ENCODE measurements around the gene MRPL14.

Gene MRPL14

DNA sequence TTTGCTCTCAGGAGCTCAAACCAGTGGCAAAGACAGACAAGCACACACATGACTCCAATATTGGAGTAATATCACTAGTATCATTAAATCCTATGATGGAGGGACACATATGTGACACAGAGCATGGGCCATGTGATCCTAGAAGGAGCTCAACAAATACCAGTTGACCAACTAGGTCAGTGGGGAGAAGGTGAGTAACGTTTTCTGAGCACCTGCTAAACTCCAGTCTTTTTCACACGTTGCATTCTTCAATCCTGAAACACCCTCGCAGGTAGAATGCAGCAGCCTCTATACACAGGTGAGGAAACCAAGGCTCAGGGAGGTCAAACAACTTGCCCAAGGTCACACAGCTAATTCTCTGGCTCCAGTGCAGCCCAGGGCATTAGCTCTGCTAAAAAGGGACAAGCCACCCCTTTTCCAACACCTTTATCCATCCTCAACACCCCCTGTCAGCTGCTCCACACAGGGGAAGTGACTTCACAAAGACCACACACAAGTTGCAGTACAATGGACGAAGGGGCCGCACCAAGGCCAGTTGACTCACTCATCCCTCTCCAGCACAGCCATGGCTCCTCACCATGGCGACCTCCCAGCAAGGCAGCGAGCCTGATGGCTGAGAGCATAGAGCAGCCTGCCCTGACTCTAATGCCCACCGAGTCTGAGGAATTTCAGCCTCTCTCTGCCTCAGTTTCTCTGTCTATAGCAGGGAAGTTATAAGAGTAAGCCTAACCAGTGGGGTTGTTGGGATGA is 35.8 kb upstream of the MRPL14 start:
- Histone ChIP-seq H3K9me3 (ENCODE audit: control insufficient read depth, low read length) (no peaks in the 10 kb centered on the region), H3K36me3 (ENCODE audit: control insufficient read depth, insufficient read depth, low read length) (no peaks in the 10 kb centered on the region)
- 74% methylated on average over 8 of the region's 8 CpGs for WGBS, 2 experiments

DNA sequence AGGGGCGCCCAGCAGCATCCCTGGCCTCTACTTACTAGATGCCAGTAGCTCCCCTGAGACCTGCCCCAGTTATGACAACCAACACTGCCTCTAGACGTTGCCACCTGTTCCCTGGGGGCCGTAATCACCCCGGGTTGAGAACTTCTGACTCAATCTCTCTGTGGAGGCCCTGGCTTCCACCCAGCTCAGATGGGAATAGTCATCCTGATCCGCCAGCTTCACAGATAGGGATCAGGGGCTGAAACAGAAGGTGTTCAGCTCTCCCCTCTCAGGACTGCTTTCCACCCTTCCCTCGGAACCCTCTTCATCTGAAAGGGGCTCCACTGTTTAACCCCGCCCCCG is 34.7 kb upstream of the MRPL14 start:
- no peak overlapping the region for H3K27ac ChIP-seq (ENCODE audit: insufficient read depth, low read depth, low read length, poor library complexity, severe bottlenecking)
- 81 to 84% methylated on average over 8 of the region's 8 CpGs for WGBS, 2 experiments
- peaks cover 5% of the 10 kb centered on the region for H3K4me1 ChIP-seq (ENCODE audit: control insufficient read depth, insufficient read depth, low read length)

More for the DNA sequence above, 35.8 kb upstream of the MRPL14 start:
- no peak overlapping the region for H3K4me3 ChIP-seq (ENCODE audit: insufficient read depth, low read depth, low read length)
- peaks cover 5% of the 10 kb centered on the region for H3K4me1 ChIP-seq (ENCODE audit: control insufficient read depth, insufficient read depth, low read length)
- no peak overlapping the region for H3K27ac ChIP-seq (ENCODE audit: insufficient read depth, low read depth, low read length, poor library complexity, severe bottlenecking)
- no peaks in the 10 kb centered on the region for H3K27me3 ChIP-seq (ENCODE audit: control insufficient read depth, insufficient read depth, low read length, poor library complexity, severe bottlenecking)

DNA sequence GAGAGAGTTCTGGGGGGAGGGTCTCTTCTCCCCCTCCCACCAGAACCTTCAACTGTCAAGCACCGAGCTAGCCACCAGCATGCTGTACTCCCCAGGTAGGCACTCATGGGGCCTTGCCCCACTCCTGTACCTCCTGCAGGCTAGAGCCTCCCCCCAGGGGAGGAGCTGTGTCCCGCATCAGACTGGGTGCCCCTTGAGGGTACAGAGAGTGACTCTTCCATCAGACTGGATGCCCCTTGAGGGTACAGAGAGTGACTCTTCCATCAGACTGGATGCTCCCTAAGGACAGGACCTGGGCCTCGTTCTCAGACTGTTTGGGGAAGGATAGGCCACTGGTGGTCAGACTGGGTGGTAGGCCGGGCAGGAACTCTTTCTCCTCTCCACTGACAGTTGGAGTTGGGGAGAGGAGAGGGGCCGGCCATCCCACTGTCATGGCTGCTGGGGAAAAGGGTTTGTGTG is 31.5 kb upstream of the MRPL14 start, which contains the start of gene CAPN11:
Gene CAPN11 (plus strand): TSS at position 51 of the 459 bp plus-strand sequence. CDS start 29 bp downstream, at position 80.
- no peaks in the 10 kb centered on the region for H3K27me3 ChIP-seq (ENCODE audit: control insufficient read depth, insufficient read depth, low read length, poor library complexity, severe bottlenecking)
- 75 to 82% methylated on average over 5 of the region's 5 CpGs for WGBS, 2 experiments
- peaks cover 5% of the 10 kb centered on the region for H3K4me1 ChIP-seq (ENCODE audit: control insufficient read depth, insufficient read depth, low read length)
- H3K36me3 ChIP-seq (ENCODE audit: control insufficient read depth, insufficient read depth, low read length) = no peaks in the 10 kb centered on the region
- no peak within 1 kb of the TSS for H3K4me3 ChIP-seq (ENCODE audit: insufficient read depth, low read depth, low read length)
- no peaks in the 10 kb centered on the region for H3K9me3 ChIP-seq (ENCODE audit: control insufficient read depth, low read length)
- H3K27ac ChIP-seq (ENCODE audit: insufficient read depth, low read depth, low read length, poor library complexity, severe bottlenecking) = no peak within 1 kb of the TSS

More for the DNA sequence above, 34.7 kb upstream of the MRPL14 start:
- Histone ChIP-seq H3K36me3 (ENCODE audit: control insufficient read depth, insufficient read depth, low read length) (no peaks in the 10 kb centered on the region), H3K9me3 (ENCODE audit: control insufficient read depth, low read length) (no peaks in the 10 kb centered on the region), H3K4me3 (ENCODE audit: insufficient read depth, low read depth, low read length) (no peak overlapping the region), H3K27me3 (ENCODE audit: control insufficient read depth, insufficient read depth, low read length, poor library complexity, severe bottlenecking) (no peaks in the 10 kb centered on the region)

DNA sequence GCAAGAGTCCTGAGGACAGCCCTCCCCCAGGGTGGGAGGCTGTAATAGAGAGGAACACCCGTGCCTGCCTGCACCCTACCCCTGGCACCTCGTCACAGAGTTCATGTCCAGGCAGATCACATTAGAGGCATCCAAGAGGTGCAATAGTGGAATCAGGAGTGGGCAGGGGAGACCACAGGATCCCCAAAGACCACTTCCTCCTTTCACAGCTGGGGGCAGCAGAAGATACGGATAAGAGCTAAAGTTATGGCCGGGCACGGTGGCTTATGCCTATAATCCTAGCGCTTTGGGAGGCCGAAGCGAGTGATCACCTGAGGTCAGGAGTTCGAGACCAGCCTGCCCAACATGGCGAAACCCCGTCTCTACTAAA is 29.9 kb upstream of the MRPL14 start:
- no peaks in the 10 kb centered on the region for H3K27me3 ChIP-seq (ENCODE audit: control insufficient read depth, insufficient read depth, low read length, poor library complexity, severe bottlenecking)
- 87 to 92% methylated on average over 11 of the region's 11 CpGs for WGBS, 2 experiments
- H3K9me3 ChIP-seq (ENCODE audit: control insufficient read depth, low read length) = no peaks in the 10 kb centered on the region
- H3K27ac ChIP-seq (ENCODE audit: insufficient read depth, low read depth, low read length, poor library complexity, severe bottlenecking) = no peak overlapping the region
- H3K36me3 ChIP-seq (ENCODE audit: control insufficient read depth, insufficient read depth, low read length) = no peaks in the 10 kb centered on the region
- H3K4me1 ChIP-seq (ENCODE audit: control insufficient read depth, insufficient read depth, low read length) = no peaks in the 10 kb centered on the region
- no peak overlapping the region for H3K4me3 ChIP-seq (ENCODE audit: insufficient read depth, low read depth, low read length)

DNA sequence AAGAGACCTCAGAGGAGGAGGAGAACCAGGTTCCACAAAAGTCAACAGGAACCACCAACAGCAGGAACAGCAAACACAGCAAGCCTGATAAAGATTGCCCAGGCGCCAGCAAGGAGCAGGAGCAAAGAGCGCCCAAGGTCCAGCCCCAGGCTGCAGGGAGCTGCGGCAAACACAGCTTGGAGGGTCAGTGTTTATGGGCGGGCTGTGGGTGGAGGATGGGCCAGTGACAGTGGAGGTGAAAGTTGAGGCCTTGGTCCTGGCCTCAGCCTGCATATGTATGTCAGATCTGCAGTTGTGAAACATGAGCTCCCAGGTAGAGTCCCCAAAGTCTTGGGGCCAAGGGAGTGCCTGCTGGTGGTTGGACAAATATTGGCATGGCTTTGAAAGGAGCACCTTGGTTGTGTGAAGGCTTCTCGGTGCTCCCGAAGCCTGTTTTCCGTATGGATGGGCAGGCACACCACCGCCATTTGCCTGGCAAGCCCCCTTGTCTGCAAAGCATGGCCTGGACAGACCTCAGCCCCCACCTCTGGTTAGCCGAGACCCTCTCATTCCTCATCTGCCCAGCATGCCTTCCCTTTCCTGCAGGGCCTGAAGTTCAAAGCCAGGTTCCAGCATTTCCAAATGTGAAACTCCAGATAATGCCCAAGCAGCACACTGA is 29.4 kb upstream of the MRPL14 start:
- Histone ChIP-seq H3K27me3 (ENCODE audit: control insufficient read depth, insufficient read depth, low read length, poor library complexity, severe bottlenecking) (no peaks in the 10 kb centered on the region), H3K4me3 (ENCODE audit: insufficient read depth, low read depth, low read length) (no peak overlapping the region), H3K27ac (ENCODE audit: insufficient read depth, low read depth, low read length, poor library complexity, severe bottlenecking) (no peak overlapping the region), H3K36me3 (ENCODE audit: control insufficient read depth, insufficient read depth, low read length) (no peaks in the 10 kb centered on the region), H3K4me1 (ENCODE audit: control insufficient read depth, insufficient read depth, low read length) (no peaks in the 10 kb centered on the region), H3K9me3 (ENCODE audit: control insufficient read depth, low read length) (no peaks in the 10 kb centered on the region)
- WGBS, 2 experiments = 86 to 88% methylated on average over 9 of the region's 9 CpGs

DNA sequence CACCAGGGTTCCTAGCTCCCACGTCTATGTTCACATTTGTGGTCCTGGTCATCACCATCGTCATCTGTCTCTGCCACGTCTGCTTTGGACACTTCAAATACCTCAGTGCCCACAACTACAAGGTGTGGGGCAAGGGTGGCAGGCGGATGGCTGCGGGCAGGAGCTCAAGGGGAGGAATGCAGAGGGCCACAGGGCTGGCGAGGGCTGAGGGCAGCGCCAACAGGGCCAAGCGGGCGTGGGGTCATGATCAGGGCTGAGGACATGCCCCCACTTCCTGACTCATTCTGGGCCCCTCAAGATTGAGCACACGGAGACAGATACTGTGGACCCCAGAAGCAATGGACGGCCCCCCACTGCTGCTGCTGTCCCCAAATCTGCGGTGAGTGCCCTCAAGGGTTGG is 26.8 kb upstream of the MRPL14 start:
- Histone ChIP-seq H3K4me3 (ENCODE audit: insufficient read depth, low read depth, low read length) (no peak overlapping the region), H3K36me3 (ENCODE audit: control insufficient read depth, insufficient read depth, low read length) (no peaks in the 10 kb centered on the region), H3K9me3 (ENCODE audit: control insufficient read depth, low read length) (no peaks in the 10 kb centered on the region), H3K27ac (ENCODE audit: insufficient read depth, low read depth, low read length, poor library complexity, severe bottlenecking) (no peak overlapping the region), H3K27me3 (ENCODE audit: control insufficient read depth, insufficient read depth, low read length, poor library complexity, severe bottlenecking) (no peaks in the 10 kb centered on the region), H3K4me1 (ENCODE audit: control insufficient read depth, insufficient read depth, low read length) (no peaks in the 10 kb centered on the region)
- WGBS, 2 experiments = 94 to 95% methylated on average over 12 of the region's 12 CpGs

DNA sequence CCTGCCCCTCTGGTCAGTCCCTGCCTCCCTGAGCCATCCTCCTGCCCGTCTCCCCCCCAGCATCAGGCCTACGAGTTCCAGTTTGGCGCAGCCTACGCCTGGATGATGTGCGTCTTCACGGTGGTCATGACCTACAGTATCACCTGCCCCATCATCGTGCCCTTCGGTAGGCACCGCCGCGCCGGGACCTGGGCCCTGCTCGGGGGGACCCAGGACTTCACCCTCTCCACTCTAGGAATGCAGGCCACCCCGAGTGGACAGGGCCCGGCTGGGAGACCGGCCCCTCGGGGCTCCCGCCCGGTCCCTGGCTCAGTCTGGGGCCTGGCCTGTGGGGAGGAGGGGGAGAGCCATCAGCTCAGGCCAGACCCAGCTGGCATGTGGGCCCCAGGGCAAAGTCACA is 25.3 kb upstream of the MRPL14 start:
- no peaks in the 10 kb centered on the region for H3K27me3 ChIP-seq (ENCODE audit: control insufficient read depth, insufficient read depth, low read length, poor library complexity, severe bottlenecking)
- no peak overlapping the region for H3K27ac ChIP-seq (ENCODE audit: insufficient read depth, low read depth, low read length, poor library complexity, severe bottlenecking)
- H3K4me3 ChIP-seq (ENCODE audit: insufficient read depth, low read depth, low read length) = no peak overlapping the region
- 97% methylated on average over 19 of the region's 19 CpGs for WGBS, 2 experiments
- H3K36me3 ChIP-seq (ENCODE audit: control insufficient read depth, insufficient read depth, low read length) = peaks cover 7% of the 10 kb centered on the region
- no peaks in the 10 kb centered on the region for H3K9me3 ChIP-seq (ENCODE audit: control insufficient read depth, low read length)
- no peaks in the 10 kb centered on the region for H3K4me1 ChIP-seq (ENCODE audit: control insufficient read depth, insufficient read depth, low read length)

DNA sequence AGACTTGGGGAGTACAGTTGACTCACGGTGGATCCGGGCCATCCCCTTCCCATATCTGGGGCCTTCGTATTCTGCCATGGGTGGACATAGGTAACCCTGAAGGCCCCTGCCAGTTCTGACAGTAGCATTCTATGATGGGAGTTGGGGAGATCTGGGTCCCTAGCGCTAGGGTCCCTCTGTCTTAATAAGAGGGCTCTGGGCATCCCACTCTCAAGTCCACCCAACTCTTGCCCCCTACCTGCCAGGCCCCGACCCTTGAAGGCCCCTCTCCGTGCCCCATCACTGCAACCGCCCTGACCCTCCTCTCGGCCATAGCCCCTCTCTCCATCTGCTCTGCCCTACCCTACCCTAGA is 24.8 kb upstream of the MRPL14 start:
- Histone ChIP-seq H3K9me3 (ENCODE audit: control insufficient read depth, low read length) (no peaks in the 10 kb centered on the region), H3K27ac (ENCODE audit: insufficient read depth, low read depth, low read length, poor library complexity, severe bottlenecking) (no peak overlapping the region)
- WGBS, 2 experiments = 56 to 62% methylated on average over 8 of the region's 8 CpGs

DNA sequence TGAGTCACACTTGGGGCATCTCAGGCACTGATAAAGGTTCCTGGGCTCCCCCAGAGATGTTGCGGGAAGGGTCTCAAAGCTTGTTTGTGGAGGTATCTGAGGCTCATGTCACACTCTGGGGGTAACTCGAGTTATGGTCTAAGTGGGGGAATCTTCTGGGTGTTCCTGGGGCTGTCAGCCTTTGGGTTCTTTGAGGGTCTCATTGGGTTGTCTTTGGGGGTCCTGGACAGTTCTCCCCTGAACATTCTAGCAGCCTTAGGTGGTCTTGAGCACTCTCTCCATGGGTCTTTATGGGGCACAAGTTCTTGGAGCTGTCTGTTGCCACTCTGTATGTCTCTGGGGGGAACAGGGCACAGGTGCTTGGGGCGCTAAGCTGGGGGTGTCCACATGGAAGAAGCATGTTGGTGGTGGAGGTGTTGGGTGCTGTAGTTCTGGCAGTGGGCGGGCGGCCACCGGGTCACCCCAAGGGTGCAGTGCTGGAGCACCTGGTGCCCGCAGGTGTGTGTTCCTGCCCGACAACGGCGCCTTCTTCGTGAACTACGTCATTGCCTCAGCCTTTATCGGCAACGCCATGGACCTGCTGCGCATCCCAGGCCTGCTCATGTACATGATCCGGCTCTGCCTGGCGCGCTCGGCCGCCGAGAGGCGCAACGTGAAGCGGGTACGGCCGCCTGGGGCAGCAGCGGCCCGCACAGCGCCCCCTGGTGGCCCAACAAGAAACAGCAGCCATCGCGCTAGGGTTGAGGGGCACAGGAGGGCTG is 24.3 kb upstream of the MRPL14 start:
- Histone ChIP-seq H3K27ac (ENCODE audit: insufficient read depth, low read depth, low read length, poor library complexity, severe bottlenecking) (no peak overlapping the region), H3K4me1 (ENCODE audit: control insufficient read depth, insufficient read depth, low read length) (no peaks in the 10 kb centered on the region), H3K36me3 (ENCODE audit: control insufficient read depth, insufficient read depth, low read length) (peaks cover 7% of the 10 kb centered on the region), H3K4me3 (ENCODE audit: insufficient read depth, low read depth, low read length) (no peak overlapping the region), H3K27me3 (ENCODE audit: control insufficient read depth, insufficient read depth, low read length, poor library complexity, severe bottlenecking) (no peaks in the 10 kb centered on the region), H3K9me3 (ENCODE audit: control insufficient read depth, low read length) (no peaks in the 10 kb centered on the region)
- 31% methylated on average over 31 of the region's 31 CpGs for WGBS, 2 experiments

More for the DNA sequence above, 24.8 kb upstream of the MRPL14 start:
- H3K27me3 ChIP-seq (ENCODE audit: control insufficient read depth, insufficient read depth, low read length, poor library complexity, severe bottlenecking) = no peaks in the 10 kb centered on the region
- H3K4me1 ChIP-seq (ENCODE audit: control insufficient read depth, insufficient read depth, low read length) = no peaks in the 10 kb centered on the region
- H3K4me3 ChIP-seq (ENCODE audit: insufficient read depth, low read depth, low read length) = no peak overlapping the region
- peaks cover 7% of the 10 kb centered on the region for H3K36me3 ChIP-seq (ENCODE audit: control insufficient read depth, insufficient read depth, low read length)

DNA sequence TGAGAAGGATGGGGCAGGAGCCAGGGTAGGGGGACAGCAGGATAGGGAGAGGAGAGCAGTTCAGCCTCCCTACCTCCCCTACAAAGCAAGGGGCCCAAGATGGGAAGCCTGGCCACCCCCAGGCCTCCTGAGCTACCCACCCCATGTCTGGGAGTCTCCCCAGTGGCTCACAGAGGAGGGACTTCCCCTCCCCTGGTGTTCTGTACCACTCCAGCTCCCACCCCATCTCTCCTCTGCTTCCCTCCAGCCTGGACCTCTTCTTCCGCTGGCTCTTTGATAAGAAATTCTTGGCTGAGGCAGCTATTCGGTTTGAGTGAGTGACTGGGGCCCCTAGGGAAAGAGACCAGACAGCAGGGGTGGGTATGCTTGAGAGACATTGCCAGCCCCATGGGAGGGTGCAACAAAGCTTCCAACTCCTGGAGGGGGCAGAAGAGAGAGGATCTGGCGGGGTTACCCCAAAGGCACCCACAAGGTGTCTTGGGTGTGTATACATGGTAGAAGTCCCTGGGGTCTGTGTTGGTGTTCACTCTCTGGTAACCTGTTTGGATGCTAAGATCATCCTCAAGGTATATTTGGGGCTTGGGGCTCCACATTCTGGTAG is 23.2 kb upstream of the MRPL14 start:
- 96 to 97% methylated on average over 3 of the region's 3 CpGs for WGBS, 2 experiments
- Histone ChIP-seq H3K4me3 (ENCODE audit: insufficient read depth, low read depth, low read length) (no peak overlapping the region), H3K4me1 (ENCODE audit: control insufficient read depth, insufficient read depth, low read length) (no peaks in the 10 kb centered on the region), H3K27ac (ENCODE audit: insufficient read depth, low read depth, low read length, poor library complexity, severe bottlenecking) (no peak overlapping the region), H3K27me3 (ENCODE audit: control insufficient read depth, insufficient read depth, low read length, poor library complexity, severe bottlenecking) (no peaks in the 10 kb centered on the region), H3K9me3 (ENCODE audit: control insufficient read depth, low read length) (no peaks in the 10 kb centered on the region), H3K36me3 (ENCODE audit: control insufficient read depth, insufficient read depth, low read length) (peaks cover 7% of the 10 kb centered on the region)
